ENCODE measurements around the gene TUBB2A. TPM values are rescaled to one million over a fixed set of nuclear protein-coding genes. Genes with fewer than 3 reads are reported as not detected.
"Not testable (repeated sequence)": the region's sequence is repeated elsewhere in the genome, so short reads cannot be mapped to it uniquely, and the experiment has no call there.

The TUBB2A gene
- total RNA-seq, 1 donor from 2014 or later = 45.6 TPM

DNA sequence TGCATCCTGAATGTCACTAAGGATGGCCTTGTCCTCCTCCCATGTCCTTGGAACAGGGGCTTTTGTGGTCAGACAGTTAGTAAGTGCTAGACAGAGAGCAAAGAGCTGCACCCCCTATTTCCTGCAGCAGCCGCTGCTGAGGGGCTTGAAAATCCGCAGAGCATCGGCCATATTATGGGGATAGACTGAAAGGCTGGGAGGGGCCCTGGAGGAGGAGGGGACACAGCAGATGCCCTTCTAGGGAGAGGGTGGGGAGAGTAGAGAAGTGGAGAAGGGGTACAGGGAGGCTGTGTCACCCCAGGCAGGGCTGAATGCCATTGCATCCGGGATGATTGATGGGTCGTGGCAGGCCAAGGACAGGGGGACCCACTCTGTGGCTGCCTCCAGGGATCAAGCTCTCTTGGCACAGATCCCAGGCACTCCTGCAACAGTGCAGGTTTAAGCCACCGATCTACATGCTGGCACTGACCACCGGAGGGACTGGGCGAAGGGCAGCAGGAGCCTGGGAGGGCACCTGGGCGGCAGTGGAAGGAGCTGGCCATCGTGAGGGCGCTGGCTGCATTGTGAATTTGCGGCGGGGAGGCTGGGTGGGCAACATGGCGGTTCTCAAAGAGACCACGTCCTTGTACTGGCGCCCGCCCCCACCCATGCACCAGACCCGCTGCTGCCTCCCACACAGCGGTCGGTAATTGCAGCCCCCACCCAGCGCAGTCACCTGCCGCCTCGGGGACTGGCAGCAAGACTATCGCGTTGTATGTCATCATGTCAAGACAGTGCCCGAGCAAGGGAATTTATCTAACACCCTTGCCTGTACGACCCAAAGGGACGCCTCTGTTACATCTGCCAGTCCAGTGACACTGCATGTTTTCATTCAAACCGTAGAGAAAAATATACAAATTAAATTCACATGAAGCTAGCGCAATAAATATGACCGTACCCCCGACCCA lies 887 bp downstream of the TUBB2A start:
- DNase-seq (ENCODE audit: low read depth, low spot score) = not testable (repeated sequence)

- DNase-seq (ENCODE audit: low read depth, low spot score) = not testable (repeated sequence)
These were observed 1.9 kb downstream of the TUBB2A start for GRCh38 chr6:3155416-3155815.

DNA sequence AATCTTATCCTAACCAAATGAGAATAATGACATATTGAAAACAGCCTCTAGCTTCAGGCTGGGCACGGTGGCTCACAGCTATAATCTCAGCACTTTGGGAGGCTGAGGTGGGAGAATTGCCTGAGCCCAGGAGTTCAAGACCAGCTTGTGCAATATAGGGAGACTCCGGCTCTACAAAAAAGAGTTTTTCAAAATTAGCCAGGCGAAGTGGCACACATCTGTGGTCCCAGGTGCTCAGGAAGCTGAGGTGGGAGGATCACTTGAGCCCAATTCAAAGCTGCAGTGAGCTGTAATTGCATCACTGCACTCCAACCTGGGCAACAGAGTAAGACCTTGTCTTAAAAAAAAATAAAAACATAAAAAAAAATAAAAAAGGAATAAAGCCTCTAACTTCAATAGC lies 4.7 kb downstream of the TUBB2A start:
- no peak for DNase-seq (ENCODE audit: low read depth, low spot score)

GRCh38 chr6:3151691-3152090 lies 5.7 kb downstream of the TUBB2A start:
- DNase-seq (ENCODE audit: low read depth, low spot score) = no peak

DNA sequence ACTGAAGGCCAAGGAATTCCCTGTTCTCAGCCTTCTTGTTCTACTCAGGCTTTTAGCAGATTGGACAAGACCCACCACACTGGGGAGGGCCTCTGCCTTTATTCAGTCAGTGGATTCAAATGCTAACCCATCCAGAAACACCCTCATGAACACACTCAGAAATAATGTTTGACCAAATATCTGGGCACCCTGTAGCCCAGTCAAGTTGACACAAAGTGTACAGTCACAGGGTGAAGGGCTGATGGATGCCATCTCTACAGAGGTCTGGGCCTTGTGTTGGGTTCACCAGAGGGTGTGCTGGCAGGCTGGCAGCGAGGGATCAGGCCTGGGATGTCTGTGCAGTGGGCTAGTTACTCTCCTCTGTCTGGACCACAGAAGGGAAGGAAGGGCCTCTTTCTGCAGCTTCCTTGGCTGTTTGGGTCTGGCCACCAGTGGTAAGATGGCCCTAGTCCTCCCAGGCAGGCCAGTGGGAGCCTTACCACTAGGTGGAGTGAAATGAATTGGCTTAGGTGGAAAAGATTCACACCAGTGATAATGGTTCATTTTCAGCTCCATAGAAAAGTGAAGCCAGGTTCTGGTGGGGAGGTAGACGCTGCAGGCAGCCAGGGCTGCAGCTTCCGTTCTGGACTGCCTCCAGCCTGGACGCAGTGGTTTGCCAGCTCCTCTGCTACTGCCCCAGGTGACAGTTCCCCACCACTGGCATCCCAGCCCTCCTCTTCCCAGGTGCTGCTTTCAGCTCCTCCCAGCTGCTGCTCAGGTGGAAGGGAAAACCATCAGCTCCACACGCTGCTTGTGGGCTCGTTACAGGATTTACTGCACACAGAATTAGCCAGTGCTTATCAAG lies 9.2 kb downstream of the TUBB2A start:
- DNase-seq (ENCODE audit: low read depth, low spot score) = no peak

- DNase-seq (ENCODE audit: low read depth, low spot score) = no peak
These were observed 12.8 kb downstream of the TUBB2A start for GRCh38 chr6:3144571-3144970.

DNA sequence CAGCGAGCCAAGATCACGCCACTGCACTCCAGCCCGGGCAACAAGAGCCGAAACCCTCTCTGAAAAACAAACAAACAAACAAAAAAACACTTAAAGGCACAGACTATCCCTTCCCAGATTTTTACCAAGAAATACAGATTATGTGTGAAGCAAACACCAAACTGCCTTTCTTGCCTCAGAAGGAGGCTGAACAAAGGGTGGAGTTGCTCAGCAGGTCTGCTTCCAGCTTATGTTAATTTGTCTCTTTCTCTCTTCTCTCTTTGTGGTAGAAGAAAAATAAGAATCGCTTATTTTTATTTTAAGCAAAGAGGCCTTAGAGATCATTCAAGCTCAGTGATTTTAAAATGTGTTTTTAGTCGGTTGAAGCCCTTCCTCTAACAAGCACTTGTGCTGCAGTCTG lies 14.2 kb downstream of the TUBB2A start:
- no peak for DNase-seq (ENCODE audit: low read depth, low spot score)

DNA sequence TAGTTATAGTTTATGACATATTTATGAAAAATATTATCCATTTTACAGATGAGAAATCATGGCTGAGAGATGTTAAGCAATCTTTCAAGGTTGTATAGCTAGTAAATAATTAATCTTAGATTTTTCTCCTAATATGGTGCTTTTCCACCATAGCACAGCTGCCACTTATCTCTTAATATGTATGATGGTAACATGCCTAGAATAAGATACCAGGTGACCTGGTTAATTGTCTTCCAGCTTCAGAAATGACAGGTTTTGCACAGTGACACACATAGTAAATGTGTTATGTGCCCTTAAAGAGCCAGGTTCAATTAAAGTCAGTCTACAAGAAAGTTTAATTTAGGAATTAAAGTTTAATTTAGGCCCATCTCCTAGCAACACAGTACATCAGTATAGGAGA lies 14.8 kb downstream of the TUBB2A start:
- DNase-seq (ENCODE audit: low read depth, low spot score) = no peak

DNA sequence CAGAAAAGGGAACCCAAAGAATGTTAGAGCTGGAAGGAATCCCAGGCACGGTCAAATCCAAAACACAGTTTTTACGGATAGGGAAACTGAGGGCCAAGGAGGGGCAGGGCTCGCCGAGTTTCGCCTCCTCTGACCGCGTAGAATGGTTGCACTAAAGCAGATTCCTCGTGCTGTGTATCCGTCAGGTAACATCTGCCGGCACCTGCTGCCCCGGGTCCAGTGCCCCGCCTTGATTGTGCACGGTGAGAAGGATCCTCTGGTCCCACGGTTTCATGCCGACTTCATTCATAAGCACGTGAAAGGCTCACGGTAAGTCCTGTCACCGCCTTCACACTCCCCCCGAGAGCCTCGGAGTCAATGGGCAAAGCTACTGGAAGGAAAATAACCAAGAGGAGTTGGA lies 17.1 kb downstream of the TUBB2A start:
- DNase-seq (ENCODE audit: low read depth, low spot score) = no peak

DNA sequence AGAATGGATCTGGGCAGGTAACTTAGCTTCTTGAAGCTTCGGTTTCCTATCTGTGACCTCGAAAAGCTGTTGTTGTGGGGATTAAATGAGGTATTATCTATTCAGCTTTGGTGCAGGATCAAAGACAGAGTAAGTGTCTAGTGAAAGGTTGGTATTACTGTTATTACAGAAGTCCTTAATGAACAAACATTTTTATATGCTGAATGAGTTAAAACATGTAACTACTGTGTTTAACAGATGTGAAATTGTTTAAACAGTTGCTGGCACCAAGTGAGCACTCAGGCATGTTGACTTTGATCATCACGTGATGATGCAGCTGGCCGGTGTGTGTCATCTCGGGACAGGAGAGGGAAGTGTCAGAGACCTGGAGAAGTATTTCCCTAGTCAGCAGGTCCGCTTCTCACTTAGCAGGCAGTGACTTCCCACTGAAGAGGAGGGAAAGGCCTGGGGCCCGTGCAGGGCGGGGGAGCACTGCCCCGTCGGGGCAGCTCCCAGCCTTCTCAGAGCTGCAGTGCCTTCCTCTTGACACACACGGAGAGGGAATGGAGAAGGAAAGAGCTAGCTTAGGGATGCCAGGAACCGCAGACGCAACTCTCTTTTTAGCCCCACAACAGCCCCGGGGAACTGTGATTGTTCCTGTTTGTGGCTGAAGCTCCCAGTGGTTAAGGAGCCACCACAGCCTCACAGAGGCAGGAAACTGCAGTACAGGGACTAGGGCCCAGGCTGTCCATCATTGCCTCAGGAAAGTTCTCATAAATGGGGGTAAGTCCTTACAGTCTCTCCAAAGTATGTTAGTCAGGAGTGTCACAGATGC lies 18.0 kb downstream of the TUBB2A start:
- no peak for DNase-seq (ENCODE audit: low read depth, low spot score)

DNA sequence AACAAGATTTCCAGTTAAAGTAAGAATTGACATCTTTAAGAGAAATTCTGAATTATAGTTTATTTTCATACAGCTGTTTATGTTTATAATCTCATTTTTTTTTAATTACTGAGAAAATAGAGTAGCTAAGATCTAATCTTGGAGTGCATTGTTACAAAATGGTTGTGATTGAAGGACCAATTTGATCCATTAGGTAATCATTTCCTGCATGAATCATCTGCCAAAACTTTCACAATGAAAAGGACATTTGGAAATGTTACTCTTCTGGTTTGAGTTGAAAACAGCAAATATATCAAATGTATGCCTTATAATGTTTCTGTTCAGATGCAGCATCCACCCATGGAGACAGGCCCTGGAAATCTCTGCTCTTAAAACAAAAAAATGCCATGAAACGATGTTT lies 19.0 kb downstream of the TUBB2A start:
- DNase-seq (ENCODE audit: low read depth, low spot score) = no peak

- DNase-seq (ENCODE audit: low read depth, low spot score) = not testable (repeated sequence)
These were observed 19.5 kb downstream of the TUBB2A start for GRCh38 chr6:3137873-3138272.

DNA sequence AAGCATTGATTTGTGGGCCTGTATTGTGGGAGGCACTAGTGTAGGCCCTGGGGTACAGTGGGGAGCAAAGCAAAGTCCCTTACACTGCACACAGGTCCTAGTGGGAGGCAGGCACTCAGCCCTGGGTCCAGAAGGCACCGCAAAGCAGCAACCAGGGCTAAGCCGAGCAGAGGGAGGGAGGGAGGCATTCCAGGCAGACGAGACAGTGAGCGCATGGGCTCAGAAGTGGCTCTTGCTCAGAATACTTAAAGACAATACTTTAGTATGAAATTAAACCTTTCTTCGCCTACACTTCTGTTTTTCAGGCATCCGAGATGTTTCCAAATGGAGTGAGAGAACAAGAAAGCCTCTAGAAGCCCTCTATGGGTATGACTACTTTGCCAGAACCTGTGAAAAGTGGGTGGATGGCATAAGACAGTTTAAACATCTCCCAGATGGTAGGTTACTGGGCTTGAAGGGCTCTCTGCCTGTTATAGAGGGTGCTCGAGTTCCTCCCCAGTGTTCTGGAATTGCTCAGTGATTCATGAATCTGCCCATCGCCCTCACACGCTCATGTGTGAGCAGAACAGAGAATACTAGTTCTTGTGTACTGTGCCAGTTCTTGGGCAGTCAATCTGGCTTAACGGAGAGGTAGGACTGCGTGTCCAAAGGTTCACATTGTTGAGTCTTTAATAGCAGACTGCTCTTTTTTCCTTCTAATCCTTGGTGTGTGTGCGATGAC lies 20.1 kb downstream of the TUBB2A start:
- DNase-seq (ENCODE audit: low read depth, low spot score) = no peak

DNA sequence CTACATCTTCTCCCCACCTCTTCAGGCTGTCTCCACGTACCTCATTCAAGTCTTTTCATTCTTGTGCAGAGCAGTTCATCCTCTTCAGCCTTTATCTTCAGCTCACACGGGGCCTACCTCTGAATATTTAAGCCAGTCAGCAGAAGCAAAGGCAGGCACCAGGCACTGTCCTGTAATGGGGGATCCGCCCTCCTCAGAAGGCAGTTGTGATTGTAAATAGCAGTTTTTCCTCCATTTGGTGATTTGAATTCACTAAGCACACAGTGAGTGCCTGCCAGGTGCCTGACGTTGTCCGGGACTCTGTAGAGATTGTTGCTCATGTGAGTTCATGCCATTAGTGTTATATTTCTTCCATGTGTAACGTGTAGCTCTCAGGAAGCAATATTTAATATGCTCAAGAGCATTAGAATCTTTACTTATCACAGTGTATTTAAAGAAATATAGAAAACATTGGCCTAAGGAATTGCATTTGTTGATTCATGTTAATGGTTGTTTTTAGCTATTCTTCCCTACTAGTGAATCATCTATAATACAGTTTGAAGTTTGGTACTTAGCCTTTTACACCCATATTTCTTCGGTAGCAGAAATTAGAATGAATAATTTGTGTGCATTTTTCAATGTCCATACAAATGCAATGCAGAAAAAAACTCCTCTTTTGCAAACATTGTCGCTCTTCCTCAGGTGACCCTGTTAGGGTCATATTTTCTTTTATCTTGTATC lies 20.9 kb downstream of the TUBB2A start:
- DNase-seq (ENCODE audit: low read depth, low spot score) = no peak

GRCh38 chr6:3135668-3136291 lies 21.6 kb downstream of the TUBB2A start:
- no peak for DNase-seq (ENCODE audit: low read depth, low spot score)

- no peak for DNase-seq (ENCODE audit: low read depth, low spot score)
These were observed 23.8 kb downstream of the TUBB2A start for GRCh38 chr6:3133515-3133914.

DNA sequence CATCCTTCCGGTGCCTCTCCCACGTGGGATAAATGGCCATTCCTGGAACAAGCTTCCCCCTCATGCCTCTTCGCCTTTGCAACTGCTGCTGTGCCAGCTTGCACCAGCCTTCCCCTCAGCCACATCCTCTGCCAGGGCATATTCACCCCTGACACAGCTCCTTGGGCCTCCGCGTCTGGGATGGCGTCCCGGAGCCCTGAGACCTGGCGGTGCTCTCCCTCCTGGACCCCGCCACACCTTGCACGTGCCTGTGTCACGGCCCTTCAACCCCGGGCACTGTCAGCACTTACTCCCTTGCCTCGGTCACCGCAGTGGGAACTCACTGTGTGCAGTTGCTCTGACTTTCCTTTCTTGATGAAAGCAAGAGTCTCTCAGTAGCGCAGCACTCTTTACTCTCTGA lies 25.6 kb downstream of the TUBB2A start:
- DNase-seq (ENCODE audit: low read depth, low spot score) = no peak

GRCh38 chr6:3128356-3129108 lies 28.8 kb downstream of the TUBB2A start:
- DNase-seq (ENCODE audit: low read depth, low spot score) = no peak

DNA sequence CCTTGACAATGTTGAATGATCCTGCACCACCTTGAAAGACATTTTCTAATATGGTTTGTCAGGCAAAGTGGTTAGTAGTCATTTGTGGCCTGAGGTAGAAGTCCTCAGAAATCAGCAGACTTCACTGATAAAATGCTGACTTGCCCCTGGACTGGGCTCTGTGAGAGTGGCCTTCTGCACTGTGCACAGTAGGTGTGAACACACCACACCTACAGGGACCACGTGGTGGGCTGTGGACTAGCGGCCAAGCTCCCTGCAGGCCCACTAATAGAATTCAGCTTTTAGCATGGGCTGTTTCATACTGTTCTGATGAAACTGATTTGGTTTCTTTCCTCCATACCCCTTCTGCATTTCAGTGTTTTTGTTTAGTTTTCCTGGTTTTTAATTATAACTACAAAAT lies 31.5 kb downstream of the TUBB2A start:
- no peak for DNase-seq (ENCODE audit: low read depth, low spot score)

Measured in pulmonary artery endothelial cell (primary cell).